Chondrocyte (in vitro differentiated cells): Measurements from ENCODE around the gene NR5A2. TPM values are rescaled to one million over a fixed set of nuclear protein-coding genes. Genes with fewer than 3 reads are reported as not detected.

Experiments
- DNase-seq: peaks from one replicate; pipeline ENCODE4 v3.0.0; 2021; ENCODE audit warnings: mixed read lengths, low spot score
- H3K27ac Mint-ChIP-seq: one replicate; pipeline ENCODE4 v1.8.0; 2021; ENCODE audit warnings: mild to moderate bottlenecking, moderate library complexity, mixed read lengths; ENCODE audit not compliant: unreplicated experiment
- H3K27me3 Mint-ChIP-seq: 2 replicates; pipeline ENCODE4 v1.8.0; 2021; ENCODE audit warnings: low read depth, mixed read lengths
- H3K36me3 Mint-ChIP-seq: 2 replicates; pipeline ENCODE4 v1.8.0; 2021; ENCODE audit warnings: low read depth, mixed read lengths
- H3K4me1 Mint-ChIP-seq: 2 replicates; pipeline ENCODE4 v1.8.0; 2021; ENCODE audit warnings: low read depth, mild to moderate bottlenecking, mixed read lengths
- H3K4me3 Mint-ChIP-seq: one replicate; pipeline ENCODE4 v1.8.0; 2021; ENCODE audit warnings: mild to moderate bottlenecking, moderate library complexity, mixed read lengths; ENCODE audit not compliant: unreplicated experiment
- H3K9me3 Mint-ChIP-seq: 2 replicates; pipeline ENCODE4 v1.8.0; 2021; ENCODE audit warnings: low read depth, mixed read lengths
- total RNA-seq: library from RNA; stranded (reverse); gene quantifications from 3 replicates; pipeline ENCODE4 v1.2.1, GENCODE V29; 2021
- TF ChIP-seq, protein P1 (sequence below): fragments of 200-600 bp; sonication (generic); IDR thresholded peaks from 2 replicates; pipeline ENCODE4 v1.5.0; 2021; ENCODE audit warnings: antibody characterized with exemption, mild to moderate bottlenecking, moderate library complexity

NR5A2 gene
- total RNA-seq, 1 donor from 2014 or later = not detected

DNA sequence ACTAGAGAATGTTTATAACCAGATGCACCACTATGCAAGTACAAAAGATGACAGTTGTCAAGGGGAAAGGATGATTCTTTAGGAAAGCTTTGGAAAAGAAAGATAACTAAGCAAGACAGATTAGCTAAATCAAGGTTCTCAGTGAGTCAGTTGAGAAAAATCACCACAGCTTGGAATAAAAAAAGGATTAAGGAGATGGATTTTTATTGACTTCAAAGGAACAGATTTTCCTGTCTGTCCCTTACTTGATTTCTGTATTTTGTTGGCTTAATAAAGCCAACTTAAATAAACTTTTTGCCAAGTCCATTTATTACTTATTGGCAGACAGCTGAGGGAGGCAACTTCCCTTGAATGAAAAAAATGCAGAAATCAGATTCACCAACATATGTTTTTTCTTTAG is 93.9 kb downstream of the NR5A2 start:
- DNase-seq = no peak
- Mint-ChIP-seq H3K4me3 (no peak overlapping the region), H3K27me3 (peaks cover 2% of the 10 kb centered on the region), H3K4me1 (peaks cover 3% of the 10 kb centered on the region), H3K36me3 (no peaks in the 10 kb centered on the region), H3K27ac (no peak overlapping the region), H3K9me3 (no peaks in the 10 kb centered on the region)
- TF ChIP-seq, protein P1, sequence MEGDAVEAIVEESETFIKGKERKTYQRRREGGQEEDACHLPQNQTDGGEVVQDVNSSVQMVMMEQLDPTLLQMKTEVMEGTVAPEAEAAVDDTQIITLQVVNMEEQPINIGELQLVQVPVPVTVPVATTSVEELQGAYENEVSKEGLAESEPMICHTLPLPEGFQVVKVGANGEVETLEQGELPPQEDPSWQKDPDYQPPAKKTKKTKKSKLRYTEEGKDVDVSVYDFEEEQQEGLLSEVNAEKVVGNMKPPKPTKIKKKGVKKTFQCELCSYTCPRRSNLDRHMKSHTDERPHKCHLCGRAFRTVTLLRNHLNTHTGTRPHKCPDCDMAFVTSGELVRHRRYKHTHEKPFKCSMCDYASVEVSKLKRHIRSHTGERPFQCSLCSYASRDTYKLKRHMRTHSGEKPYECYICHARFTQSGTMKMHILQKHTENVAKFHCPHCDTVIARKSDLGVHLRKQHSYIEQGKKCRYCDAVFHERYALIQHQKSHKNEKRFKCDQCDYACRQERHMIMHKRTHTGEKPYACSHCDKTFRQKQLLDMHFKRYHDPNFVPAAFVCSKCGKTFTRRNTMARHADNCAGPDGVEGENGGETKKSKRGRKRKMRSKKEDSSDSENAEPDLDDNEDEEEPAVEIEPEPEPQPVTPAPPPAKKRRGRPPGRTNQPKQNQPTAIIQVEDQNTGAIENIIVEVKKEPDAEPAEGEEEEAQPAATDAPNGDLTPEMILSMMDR = no peak

DNA sequence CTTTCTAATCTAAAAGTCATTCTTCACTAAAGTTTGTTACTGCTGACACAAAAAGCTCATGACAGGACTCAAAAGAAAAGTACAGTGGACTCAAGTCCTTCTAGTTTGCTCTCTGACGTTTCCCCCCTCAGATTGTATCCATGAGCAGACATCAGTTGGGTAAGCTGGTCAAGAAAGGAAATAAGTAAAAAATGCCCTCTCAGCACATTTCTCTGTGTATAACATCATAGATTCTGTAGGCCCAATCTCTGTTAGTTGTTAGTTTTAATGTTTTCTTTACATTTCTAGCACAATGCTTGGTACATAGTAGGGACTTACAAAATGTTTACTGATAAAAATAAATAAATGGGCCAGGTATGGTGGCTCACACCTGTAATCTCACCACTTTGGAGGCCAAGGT is 96.8 kb downstream of the NR5A2 start:
- H3K4me3 Mint-ChIP-seq = no peak overlapping the region
- no peak for DNase-seq
- no peak overlapping the region for H3K27ac Mint-ChIP-seq
- no peaks in the 10 kb centered on the region for H3K9me3 Mint-ChIP-seq
- peaks cover 7% of the 10 kb centered on the region for H3K27me3 Mint-ChIP-seq
- H3K36me3 Mint-ChIP-seq = no peaks in the 10 kb centered on the region
- H3K4me1 Mint-ChIP-seq = peaks cover 3% of the 10 kb centered on the region
- TF ChIP-seq, protein P1 = no peak

DNA sequence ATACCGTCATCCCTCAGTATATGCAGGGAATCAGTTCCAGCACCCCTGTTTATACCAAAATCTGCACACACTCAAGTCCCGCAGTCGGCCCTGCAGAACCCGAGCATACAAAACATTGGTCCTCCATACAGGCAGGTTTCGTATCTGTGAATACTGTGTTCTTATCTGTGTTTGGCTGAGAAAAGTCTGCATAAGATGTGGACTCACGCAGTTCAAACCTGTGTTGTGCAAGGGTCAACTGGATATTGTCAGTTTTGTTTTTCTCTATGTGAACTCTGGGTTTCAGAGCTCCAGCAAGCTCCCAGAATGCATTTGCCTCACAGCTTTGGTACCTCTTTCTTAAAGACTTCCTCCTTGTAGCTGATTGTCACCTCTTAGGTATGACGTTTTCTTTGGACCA is 100.6 kb downstream of the NR5A2 start:
- no peaks in the 10 kb centered on the region for H3K36me3 Mint-ChIP-seq
- no peak overlapping the region for H3K27ac Mint-ChIP-seq
- no peaks in the 10 kb centered on the region for H3K9me3 Mint-ChIP-seq
- DNase-seq = no peak
- H3K4me1 Mint-ChIP-seq = no peaks in the 10 kb centered on the region
- H3K4me3 Mint-ChIP-seq = no peak overlapping the region
- peaks cover 20% of the 10 kb centered on the region for H3K27me3 Mint-ChIP-seq
- TF ChIP-seq, protein P1 = no peak

DNA sequence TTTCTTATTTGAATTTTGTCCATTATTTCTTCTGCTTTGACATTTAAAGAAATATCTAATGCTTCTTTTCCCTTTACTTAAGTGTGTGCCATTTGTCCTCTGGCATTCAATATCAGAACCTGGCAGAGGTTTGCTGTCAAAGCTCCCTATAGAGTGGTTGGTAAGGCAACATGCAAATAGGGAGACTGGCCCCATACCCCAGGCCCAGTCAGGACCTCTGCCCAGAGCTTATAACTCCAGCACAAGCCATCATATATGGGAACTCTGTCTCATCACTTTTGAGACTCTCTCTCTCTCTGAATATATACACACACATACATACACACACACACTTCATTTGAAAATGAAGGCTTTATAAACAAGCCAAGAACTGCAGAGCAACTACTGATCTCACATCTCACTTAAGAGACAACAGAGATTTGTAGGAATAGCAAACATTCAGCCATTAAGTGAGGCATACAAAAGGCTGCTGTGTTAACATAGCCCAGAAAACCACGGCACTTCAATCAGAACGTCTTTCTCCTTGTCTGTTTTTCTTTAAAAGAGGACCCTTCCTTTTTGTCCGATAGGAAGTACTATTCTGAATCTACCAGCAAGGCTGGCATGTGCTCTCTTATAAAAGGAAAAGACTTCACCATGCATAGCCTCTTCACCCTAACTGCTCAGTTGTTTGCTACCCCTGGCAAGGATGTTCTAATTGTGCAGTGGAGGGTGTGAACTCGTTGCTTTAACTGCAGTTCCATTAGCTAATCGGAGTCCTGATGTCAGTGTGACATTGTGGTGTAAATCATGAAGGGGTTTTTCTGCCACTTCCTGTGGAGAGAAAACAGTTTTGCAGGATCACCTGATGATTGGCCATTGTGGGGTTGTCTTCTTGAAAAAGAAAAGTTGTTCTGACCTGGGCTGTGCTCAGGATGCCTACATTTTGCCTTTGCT is 101.7 kb downstream of the NR5A2 start:
- Mint-ChIP-seq H3K27ac (no peak overlapping the region), H3K27me3 (peaks cover 21% of the 10 kb centered on the region), H3K4me3 (no peak overlapping the region), H3K4me1 (no peaks in the 10 kb centered on the region), H3K9me3 (no peaks in the 10 kb centered on the region), H3K36me3 (no peaks in the 10 kb centered on the region)
- TF ChIP-seq, protein P1 = no peak
- no peak for DNase-seq

DNA sequence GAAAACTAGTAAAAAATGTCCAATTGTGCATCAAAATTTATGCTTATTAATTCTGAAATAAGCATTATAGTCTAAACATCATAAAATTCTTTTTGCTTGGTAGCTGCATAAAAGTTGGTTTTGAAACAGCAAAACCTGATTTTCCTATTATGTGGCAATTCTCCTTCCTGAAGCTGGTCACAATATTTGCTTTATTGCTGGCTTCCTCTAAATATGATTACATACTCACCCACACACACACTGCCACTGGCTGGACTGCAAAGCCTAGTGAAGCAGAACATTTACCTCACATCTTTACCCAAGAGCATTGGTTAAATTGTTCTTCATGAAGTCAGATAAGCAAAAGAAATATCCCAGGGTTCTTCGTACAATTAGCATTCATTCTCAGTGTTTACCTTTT is 103.0 kb downstream of the NR5A2 start:
- Mint-ChIP-seq H3K27ac (no peak overlapping the region), H3K36me3 (no peaks in the 10 kb centered on the region), H3K4me3 (no peak overlapping the region), H3K27me3 (peaks cover 21% of the 10 kb centered on the region), H3K4me1 (no peaks in the 10 kb centered on the region), H3K9me3 (no peaks in the 10 kb centered on the region)
- no peak for DNase-seq
- TF ChIP-seq, protein P1 = no peak
